GM19023 (cell line): ENCODE results near the gene CMTM6.
"Not testable (repeated sequence)": the region's sequence is repeated elsewhere in the genome, so short reads cannot be mapped to it uniquely, and the experiment has no call there.

ENCODE experiments used
- ATAC-seq: cut with Tn5 transposase; IDR thresholded peaks from one replicate; pipeline ENCODE4 v1.9.1; 2021; ENCODE audit warnings: mild to moderate bottlenecking, moderate library complexity; ENCODE audit not compliant: unreplicated experiment

CMTM6 gene

GRCh38 chr3:32502118-32502945 lies at the start of gene CMTM6:
Gene CMTM6, minus strand, starts transcription at chr3:32502852. Its CDS starts 107 bp downstream, at chr3:32502745.
- peak; percentile 88 for ATAC-seq

GRCh38 chr3:32552013-32552412 lies 49.4 kb upstream of the CMTM6 start:
- no peak for ATAC-seq

- no peak for ATAC-seq
Observed at GRCh38 chr3:32551496-32551895, 48.8 kb upstream of the CMTM6 start.

- no peak for ATAC-seq
Observed at GRCh38 chr3:32551087-32551486, 48.4 kb upstream of the CMTM6 start.

- ATAC-seq, result no peak
Observed at GRCh38 chr3:32545305-32545704, 42.7 kb upstream of the CMTM6 start.

- no peak for ATAC-seq
Observed at GRCh38 chr3:32544894-32545293, 42.2 kb upstream of the CMTM6 start.

GRCh38 chr3:32542807-32543206 lies 40.2 kb upstream of the CMTM6 start:
- no peak for ATAC-seq

GRCh38 chr3:32540899-32541298 lies 38.2 kb upstream of the CMTM6 start:
- no peak for ATAC-seq

- no peak for ATAC-seq
Observed at GRCh38 chr3:32532434-32532833, 29.8 kb upstream of the CMTM6 start.

- no peak for ATAC-seq
Observed at GRCh38 chr3:32531010-32531647, 28.5 kb upstream of the CMTM6 start.

GRCh38 chr3:32525720-32526119 lies 23.1 kb upstream of the CMTM6 start:
- no peak for ATAC-seq

- no peak for ATAC-seq
Observed at GRCh38 chr3:32522682-32523081, 20.0 kb upstream of the CMTM6 start.

- ATAC-seq, result not testable (repeated sequence)
Observed at GRCh38 chr3:32518921-32519320, 16.3 kb upstream of the CMTM6 start.

- ATAC-seq, result not testable (repeated sequence)
Observed at GRCh38 chr3:32516751-32517150, 14.1 kb upstream of the CMTM6 start.

- no peak for ATAC-seq
Observed at GRCh38 chr3:32511005-32511404, 8.4 kb upstream of the CMTM6 start.

GRCh38 chr3:32510075-32510724 lies 7.5 kb upstream of the CMTM6 start:
- peak; percentile 76 for ATAC-seq

- ATAC-seq, result no peak
Observed at GRCh38 chr3:32508711-32509110, 6.1 kb upstream of the CMTM6 start.

- no peak for ATAC-seq
Observed at GRCh38 chr3:32506466-32506865, 3.8 kb upstream of the CMTM6 start.

GRCh38 chr3:32502946-32503286 lies 264 bp upstream of the CMTM6 start:
- ATAC-seq, result peak; percentile 18

- no peak for ATAC-seq
Observed at GRCh38 chr3:32501783-32502117, 902 bp downstream of the CMTM6 start.

GRCh38 chr3:32500880-32501782 lies 1.5 kb downstream of the CMTM6 start:
- no peak for ATAC-seq
